Fibroblast of peridontal ligament (primary cell): ENCODE data around the gene ZBTB45.
A peak's percentile ranks its signal among the peaks of the same experiment; 100 is the strongest.
"Not testable (repeated sequence)": the region's sequence is repeated elsewhere in the genome, so short reads cannot be mapped to it uniquely, and the experiment has no call there.

Experiments
- DNase-seq: peaks from one replicate; pipeline ENCODE4 v3.0.0-alpha.2; 2010; ENCODE audit errors: extremely low read depth

The ZBTB45 gene

DNA sequence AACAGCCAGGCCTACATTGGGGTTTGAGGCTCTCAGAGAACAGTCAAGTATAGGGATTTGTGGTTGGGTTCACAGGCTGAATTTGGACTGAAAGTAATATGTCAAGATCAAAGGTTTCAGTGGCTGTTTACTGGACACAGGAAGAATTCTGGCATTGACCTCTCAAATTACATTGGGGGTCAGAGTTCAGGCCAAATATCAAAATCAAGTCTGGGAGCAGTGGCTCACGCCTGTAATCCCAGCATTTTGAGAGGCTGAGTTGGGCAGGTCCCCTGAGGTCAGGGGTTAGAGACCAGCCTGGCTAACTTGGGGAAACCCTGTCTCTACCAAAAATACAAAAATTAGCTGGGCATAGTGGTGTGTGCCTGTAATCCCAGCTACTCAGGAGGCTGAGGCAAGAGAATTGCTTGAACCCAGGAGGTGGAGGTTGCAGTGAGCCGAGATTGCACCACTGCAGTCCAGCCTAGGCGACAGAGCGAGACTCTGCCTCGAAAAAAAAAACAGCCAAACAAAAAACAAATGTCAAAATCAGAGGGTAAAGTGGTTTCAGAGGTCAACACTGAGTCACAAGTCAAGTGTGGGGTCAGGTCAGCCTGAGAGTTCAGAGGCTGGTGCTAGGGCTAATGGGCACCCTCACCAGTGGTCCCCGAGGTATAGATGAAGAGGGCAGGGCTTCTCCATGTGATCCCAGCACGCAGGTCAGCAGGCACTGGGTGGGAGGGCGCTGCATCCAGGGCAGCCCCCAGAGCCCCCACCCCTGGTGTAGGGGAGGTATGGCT lies 9.3 kb downstream of the ZBTB45 start:
- DNase-seq, result no peak

DNA sequence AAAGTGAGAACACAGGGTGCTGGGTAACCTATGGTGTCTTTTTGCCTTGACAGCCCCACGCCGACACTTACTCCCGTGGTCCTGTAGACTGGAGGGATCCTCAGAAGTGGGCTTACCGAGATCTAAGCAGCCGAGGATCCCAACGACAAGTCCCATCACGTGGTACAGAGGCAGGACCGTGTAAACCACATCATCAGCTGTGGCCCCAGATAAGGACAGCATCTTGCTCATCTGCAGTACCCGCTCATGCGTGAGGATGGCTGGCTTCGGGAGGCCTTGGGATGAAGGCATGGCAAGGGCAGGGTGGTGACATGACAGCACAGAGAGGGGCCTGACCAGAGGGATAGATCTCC lies 9.9 kb downstream of the ZBTB45 start:
- no peak for DNase-seq

DNA sequence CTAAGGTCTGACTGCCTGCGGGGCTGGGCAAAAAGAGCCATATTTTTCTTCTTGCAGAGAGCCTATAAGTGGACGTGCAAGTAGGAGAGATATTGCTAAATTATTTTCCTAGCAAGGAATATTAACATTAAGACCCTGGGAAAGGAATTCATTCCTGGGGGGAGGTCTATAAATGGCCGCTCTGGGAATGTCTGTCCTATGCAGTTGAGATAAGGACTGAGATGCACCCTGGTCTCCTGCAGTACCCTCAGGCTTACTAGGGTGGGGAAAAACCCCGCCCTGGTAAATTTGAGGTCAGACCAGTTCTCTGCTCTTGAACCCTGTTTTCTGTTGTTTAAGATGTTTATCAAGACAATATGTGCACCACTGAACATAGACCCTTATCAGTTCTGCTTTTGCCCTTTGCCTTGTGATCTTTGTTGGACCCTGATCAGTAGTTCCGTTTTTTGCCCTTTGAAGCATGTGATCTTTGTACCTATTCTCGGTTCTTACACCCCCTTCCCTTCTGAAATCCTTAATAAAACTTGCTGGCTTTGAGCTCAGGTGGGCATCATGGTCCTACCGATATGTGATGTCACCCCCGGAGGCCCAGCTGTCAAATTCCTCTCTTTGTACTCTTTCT lies 11.9 kb downstream of the ZBTB45 start:
- DNase-seq, result not testable (repeated sequence)

DNA sequence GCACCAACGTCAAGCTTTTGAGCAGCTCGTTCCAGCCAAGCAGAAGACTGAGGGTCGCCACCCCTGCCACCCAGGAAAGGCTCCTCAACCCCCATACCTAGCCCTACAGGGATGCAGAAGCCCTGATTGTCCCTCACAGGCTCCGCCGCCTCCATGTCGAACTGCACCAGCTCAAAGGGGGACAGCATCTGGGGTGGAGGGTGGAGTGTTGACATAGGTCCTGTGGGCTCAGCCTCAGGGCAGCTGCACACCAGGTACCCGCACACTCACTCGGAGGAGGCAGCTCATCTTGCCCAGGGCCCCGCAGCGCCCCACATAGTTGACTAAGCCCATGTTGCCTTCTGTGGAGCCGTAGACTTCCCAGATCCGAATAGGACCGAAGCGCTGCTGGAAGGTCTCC lies 19.4 kb downstream of the ZBTB45 start:
- no peak for DNase-seq

DNA sequence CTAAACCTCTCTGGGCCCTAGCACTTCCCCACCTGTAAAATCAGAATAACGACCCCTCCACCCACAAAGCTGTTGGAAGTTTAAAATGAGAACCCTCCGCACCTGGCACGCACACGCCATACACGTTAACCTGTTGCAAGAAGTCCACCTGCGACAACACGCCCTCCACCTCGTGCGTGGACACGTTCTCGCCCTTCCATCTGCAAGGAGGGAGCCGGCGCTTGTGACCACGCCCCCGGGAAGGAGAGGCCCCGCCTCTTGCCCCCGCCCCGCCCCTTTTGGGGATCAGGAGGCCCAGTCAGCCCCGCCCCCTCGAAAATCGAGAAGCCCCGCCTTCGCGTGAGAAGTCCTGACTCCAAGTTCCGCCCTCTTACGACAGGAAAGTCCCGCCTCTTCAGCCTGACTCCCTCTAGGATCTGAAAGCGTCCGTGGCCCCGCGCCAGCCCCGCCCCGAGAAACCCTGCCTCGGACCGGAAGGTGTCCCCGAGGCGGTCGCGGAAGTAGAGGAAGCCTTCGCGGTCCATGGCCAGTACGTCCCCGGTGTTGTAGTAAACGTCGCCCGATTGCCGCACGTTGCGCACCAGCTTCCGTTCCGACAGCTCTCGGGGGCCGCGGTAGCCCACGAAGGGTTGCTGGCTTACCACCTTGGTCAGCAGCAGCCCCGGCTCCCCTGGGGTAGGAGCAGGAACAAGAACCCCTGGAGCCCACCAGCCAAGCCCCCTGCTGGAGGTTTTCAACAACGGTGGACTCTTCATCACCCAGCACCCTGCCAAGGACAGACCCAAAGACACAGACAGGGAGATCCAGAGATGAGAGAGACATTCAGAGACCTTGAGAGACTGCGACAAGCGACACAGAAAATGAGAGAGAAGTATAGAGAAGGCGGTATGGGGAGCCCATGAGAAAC lies 20.3 kb downstream of the ZBTB45 start:
- peak; percentile 98 for DNase-seq

DNA sequence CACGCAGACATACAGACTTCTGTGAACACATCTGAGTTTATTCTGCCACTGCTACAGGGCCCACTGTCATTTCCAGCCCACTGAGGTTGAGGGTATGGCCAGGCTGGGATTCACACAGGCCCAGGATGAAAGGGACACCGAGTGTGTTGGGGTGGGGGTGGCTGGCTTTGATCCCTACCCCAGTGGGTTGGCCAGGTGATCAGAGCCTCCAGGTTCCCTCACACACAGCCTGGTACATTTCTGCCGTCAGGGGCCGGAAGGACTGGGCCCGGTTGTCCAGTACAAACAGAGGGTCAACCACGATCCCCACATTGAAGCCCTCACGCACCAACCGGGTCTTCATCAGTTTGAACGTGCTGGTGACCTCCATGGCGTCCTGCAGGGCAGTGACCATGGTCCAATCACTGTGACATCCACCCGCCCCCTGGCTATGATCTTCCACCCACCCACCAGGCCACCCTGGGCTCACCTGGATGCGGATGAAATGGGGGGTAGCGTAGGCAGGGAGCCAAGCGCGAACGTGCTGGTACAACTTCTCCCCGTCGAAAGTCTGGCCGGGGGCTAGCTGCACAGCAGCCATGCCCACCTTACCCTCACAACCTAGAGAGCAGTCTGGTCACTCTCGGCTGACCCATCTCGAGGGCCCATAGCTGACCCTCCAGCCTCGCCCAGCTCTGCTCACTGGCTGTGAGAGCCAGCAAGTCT lies 21.1 kb downstream of the ZBTB45 start:
- no peak for DNase-seq

DNA sequence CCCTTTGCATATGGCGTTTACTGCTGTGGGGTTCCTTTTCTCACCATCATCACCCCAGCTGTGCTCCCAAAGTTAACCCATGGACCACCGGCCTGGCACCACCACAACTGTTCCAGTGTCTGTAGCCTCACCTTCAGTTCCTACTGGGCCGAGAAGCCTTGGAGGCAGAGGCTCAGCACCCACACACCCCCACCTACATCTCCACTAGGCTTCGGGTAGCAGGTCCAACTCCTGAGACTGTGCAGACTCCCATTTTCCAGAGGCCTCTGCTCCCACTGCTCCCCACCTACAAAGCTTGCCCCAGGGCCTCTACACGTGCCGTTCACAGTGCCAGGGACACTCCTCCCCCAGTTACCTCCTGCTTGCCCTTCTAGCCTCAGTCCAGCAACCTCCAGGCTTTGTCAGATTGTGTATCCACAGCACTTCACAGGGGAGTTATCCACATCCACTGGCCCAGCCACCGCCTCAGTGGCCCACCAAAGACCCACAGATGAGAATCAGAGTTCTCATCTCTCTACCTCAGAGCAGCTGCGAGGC lies 21.9 kb downstream of the ZBTB45 start:
- DNase-seq, result no peak

DNA sequence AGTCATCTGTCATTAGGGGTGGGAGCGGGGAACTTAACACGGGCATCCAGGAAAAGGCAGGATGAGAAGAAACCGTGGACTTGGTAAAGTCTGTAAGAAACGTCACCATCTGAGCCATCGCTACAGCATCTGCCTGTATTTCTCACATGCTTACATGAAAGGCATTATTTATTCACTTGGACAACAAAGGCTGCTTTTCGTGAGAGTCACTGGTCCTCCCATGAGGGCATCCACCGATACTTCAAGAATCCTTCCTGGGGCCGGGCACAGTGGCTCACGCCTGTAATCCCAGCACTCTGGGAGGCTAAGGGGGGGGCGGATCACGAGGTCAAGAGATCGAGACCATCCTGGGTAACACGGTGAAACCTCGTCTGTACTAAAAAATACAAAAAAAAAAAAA lies 27.3 kb downstream of the ZBTB45 start:
- DNase-seq, result no peak

DNA sequence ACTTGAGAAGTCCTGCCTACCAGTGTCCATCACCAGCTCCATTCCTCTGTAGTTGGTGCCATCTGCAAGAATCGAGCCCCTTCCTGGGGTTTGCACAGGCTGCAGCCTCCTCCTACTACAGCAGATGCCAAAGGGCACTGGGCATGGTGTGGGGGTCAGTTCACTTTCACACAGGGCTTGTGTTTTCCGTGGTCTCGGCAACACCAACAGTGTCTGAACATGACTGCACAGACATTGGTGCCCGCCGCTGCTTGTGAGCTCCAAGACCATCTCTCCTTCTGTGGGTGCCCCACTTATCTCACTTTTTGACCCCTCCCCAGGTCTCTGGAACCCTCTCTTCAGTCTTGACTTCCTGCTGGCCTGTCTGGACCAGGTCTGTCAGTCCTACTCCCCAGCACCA lies 28.2 kb downstream of the ZBTB45 start:
- no peak for DNase-seq

DNA sequence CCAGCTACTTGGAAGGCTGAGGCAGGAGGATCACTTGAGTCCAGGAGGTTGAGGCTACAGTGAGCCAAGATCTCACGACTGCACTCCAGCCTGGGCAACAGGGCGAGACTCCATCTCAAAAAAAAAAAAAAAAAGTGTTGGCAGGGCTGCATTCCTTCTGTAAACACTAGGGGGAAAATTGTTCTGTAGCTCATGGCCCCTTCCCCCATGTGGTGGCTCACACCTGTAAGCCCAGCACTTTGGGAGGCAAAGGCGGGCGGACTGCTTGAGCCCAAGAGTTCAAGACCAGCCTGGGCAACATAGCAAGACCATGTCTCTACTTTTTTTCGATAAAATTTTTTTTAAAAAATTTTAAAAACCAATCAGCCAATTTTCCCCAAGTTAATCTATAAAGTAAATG lies 35.3 kb downstream of the ZBTB45 start:
- not testable (repeated sequence) for DNase-seq

DNA sequence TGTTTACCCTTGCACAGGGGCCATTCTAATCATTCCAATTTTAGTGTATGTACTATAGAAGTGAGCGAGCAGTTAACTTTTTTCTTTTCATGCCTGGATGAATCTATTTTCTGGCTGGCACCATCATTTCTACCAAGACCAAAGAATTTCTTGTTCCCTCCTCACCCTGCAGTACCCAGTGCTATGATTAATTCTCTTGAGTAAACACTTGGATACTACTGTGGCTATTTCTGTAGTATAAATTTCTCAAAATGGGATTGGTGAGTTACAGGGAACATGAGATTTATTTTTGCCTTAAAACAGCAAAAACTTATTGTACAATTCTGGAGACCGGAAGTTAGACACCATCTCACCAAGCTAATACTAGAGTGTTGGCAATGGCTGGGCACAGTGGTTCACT lies 35.8 kb downstream of the ZBTB45 start:
- no peak for DNase-seq

DNA sequence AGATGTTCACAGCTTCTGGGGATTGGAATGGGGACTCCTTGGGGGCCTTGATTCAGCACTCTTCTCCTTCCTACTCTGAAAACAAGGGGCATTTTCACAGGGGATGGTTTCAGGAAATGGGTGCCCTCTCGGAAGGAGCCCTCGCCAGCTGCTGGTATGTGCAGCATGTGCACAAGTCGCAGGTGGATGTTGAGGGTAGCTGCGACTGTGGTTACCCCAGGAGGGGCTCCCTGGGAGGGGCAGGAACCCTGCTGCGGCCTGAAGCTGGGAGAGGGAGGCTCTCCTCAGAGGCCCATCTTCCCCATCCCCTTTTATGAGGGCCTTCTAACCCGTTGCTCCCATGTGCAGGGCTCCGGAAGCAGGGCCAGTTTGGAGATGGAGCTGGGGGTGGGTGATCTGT lies 37.2 kb downstream of the ZBTB45 start:
- DNase-seq, result no peak

DNA sequence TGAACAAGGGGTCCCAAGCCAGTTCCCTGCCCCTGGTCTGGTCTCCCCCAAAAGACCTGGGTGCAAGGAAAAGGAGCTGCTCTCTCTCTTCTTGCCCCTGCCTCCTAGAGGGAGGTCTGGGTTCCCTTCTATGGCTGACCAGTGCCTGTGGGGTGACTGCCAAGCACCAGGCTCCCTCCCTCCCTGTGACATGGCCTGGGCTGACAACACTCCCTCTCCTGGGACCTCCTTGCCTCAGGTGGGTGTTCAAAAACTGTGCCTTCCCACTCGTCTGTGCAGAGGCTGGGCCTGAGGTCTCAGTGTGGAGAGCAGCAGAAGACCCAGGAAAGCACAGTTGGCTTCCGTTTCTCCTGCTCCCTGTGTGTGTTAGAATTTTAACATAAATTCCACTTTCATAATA lies 38.8 kb downstream of the ZBTB45 start:
- DNase-seq, result no peak

DNA sequence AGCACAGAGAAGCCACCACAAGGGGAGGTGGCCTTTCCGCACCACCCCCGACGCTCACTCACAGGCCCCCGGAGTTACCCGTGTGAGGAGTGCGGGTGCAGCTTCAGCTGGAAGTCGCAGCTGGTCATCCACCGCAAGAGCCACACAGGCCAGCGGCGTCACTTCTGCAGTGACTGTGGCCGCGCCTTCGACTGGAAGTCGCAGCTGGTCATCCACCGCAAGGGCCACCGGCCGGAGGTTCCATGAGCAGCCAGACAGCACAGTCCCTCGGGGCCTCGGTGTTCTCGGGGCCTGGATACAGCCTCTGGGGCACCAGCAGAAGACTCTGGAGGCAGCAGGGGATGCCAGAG lies 39.2 kb downstream of the ZBTB45 start:
- DNase-seq, result no peak

DNA sequence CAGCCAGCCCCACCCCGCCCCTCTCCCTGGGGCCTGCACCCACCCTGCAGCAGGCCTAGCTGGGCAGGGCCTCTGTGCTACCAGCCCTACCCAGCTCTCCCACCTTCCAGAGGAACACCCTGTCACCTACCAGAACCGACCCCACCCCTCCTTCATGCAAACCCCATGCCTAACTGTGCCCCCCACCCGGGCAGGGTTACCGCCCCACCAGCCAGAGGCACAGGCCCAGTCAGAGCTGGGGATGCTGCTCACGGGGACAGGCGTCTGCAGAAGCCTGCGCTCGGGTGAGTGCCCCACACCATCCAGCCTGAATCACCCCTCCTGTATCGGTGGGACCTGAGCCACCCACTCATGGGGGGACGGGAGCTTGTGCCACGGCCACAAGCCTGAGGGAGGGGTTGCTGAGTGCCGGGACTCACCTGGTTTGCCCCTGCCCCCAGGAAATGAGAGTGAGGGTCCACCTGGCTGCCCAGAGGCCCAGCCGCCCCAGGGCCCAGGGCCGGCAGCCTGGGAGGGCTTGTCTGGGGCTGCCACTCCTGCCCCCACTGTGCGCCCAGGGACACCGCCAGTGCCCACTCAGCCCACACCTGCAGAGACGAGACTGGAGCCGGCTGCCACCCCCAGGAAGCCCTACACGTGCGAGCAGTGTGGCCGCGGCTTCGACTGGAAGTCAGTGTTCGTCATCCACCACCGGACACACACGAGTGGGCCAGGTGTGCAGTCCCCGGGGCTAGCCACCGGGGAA lies 39.7 kb downstream of the ZBTB45 start:
- DNase-seq, result no peak

DNA sequence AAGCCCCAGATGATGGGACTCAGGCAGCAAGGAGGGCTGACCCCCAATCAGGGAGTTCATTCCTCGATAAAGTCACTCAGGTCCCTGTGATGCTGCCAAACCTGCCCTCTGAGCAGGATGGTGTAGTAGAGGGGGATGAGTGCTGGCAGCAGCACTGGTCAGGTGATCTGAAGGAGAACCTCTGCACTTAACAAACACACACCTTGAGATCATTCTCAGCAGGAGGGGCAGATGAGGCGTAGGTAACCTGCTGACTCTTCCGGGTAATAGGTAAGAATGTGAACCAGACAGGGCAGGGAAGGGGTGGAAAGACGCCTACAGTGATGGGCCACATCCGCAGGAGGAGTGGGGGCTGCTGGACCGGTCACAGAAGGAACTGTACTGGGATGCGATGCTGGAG lies 40.3 kb downstream of the ZBTB45 start:
- DNase-seq, result no peak

DNA sequence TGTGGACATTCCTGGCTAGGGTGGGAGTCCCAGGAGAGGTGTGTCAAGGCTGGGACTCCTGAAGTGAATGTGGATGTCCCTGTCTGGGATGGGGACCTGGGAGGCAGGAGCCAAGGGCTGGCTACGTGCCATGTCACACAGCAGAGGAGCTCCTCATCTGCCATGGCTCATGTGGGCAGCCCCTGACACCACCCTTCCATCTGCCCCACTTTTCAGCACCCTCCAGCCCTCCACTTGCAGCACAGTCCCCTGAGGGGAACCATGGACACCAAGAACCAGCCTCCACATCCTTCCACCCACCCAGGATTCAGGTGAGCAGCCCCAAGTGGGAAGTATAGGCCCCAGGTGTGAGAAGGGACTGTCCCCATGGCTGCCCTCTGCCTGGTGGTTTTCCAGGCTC lies 41.7 kb downstream of the ZBTB45 start:
- no peak for DNase-seq

DNA sequence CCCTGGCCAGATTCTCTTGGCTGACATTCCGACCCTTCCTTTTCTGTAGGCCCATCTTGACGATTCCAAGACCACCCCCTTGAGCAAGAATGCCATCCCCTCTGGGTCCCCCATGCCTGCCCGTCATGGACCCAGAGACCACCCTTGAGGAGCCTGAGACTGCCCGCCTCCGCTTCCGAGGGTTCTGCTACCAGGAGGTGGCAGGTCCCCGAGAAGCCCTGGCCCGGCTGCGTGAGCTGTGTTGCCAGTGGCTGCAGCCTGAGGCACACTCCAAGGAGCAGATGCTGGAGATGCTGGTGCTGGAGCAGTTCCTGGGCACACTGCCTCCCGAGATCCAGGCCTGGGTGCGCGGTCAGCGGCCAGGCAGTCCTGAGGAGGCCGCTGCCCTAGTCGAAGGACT lies 42.5 kb downstream of the ZBTB45 start:
- no peak for DNase-seq

DNA sequence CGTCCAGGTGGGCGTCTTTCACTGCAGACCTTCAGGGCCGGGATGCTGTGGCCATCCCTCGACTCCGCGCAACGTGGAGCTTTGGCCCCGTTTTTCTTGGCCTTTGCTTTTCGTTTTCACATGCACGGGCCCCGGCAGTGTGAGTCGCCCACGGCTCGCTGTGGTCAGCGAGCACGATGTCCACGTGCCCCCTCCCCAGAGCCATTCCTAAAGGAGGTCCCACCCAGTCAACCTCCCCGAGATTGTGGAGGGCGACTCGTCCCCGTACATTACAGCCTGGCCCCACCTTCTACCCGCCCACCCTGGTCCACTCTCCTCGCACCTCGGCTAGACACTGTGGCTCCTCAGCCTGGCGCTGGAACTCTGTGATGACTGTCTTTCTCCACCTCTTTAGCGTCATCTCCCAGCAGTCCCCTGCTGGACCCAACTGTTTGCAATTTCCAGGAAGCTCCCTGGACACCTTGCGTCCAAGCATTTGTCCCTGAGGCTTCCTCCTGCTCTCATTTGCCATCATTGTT lies 43.1 kb downstream of the ZBTB45 start:
- DNase-seq, result peak; percentile 7

DNA sequence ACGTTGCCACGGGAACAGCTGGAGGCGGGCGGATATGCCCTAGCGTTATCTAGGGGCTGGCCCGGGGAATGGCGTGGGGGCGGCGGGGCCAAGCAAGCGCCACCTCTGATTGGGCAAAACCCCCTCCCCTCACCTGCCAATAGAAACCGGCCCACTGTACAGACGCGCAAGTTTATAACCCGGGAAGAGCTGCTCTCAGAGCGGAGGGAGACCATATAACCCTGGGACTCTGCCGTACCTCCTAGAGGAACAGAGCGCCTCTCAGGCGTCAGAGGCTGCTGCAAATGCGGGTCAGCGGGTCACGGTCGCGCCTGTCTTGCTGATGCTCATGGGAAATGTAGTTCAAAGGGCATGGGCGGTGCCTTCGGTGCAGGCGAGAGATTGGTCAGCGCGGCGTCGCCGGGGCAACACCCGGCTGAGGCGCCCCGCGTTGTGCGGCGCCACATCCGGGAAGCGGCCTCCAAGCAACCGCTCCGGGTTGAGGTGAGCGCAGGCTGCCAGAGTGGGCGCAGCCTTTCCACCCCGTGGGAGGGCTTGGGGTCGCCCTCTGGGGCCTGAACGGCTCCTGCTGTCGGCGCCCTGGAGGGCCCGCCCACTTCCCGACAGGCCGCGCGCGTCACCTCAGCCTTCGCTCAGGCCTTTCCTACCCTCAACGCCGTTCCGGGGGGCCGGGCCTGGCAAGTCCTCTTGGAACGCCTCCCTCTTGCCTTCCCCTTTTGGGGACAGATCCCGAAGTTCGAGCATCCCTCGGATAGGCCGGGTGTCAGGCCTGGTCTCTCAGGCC lies 43.7 kb downstream of the ZBTB45 start, which contains the start of gene ZNF446:
Gene ZNF446, plus strand, starts transcription at position 639 of the 784 bp plus-strand sequence. CDS start 867 bp downstream, outside the sequence.
- DNase-seq, result peak; percentile 96
